Heart left ventricle (tissue), 13 donors: ENCODE measurements around the gene SHC4.

Source experiments
- CTCF ChIP-seq, 12 donors: fragments of 200-600 bp; sonication (generic) in 4 of 12; IDR thresholded peaks; one replicate each; pipeline versions ENCODE4 v1.5.0 to v1.8.0; 2018 to 2022; ENCODE audit warnings: antibody characterized with exemption in 12 of 12, mild to moderate bottlenecking in 5 of 12
- POLR2A ChIP-seq, 2 donors: fragments of 450-650 bp; IDR thresholded peaks; one replicate each; pipeline ENCODE4 v1.6.1; 2017; ENCODE audit warnings: antibody characterized with exemption in 2 of 2, mild to moderate bottlenecking in 2 of 2, moderate library complexity in 2 of 2
- donor health status: ischemic (EF 13 %, LVEDD 7.1; RV severe dilation, severe dysfunction).
- donor health status: DM: no; HTN: yes; CAD: no.
- donor health status: DM: no; HTN: no; CAD: no.
- donor health status: ischemic (EF 25% LVEDD 6.9; RV normal size, moderate dysfunction).
- donor health status: ischemic (EF 25% LVEDD 5.7; RV mildly dilated, moderate dysfunction).
- donor health status: ischemic (EF 35%, LVEDD 5.7; RV mildly dilated, moderate dysfunction).
- donor health status: nonischemic (EF 11% LVEDD 7.7; RV severe dilation, severe dysfunction).
- donor health status: DM: yes; HTN: yes; CAD: no.
- donor health status: PGD.
- donor health status: ischemic (EF 29% LVEDD 5.4; RV normal size, mild dysfunction).
- donor health status: nonischemic (EF 23%, LVEDD 6.1; RV moderate dilation, normal function).

DNA sequence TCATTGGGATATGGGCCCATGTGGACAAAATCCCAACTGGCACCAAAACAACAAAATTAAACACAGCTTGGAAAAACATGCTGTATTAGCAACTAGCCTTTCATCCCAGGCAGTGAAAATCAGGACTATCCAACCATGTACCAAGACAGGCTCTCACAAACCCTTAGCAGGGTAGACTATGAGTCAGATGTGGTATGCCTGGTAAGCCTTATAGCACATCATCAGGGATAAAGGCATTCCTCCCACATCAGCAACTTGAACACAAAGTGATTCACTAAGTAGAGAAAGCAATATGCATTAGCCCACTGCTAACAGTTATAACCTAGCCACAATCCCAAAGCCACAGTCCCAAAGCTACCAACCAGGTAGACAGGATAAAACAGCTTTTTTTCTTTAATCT, 160.9 kb downstream of the SHC4 start:
- TF ChIP-seq CTCF (IDR thresholded peaks at IDR 0.05) (no peak), POLR2A (IDR thresholded peaks at IDR 0.05) (no peak)
